Ascending aorta (tissue), 2 donors: ENCODE measurements around the gene CTSE. TPM values are rescaled to one million over a fixed set of nuclear protein-coding genes. Genes with fewer than 3 reads are reported as not detected.

ENCODE experiments used
- DNase-seq, 2 donors: peaks; one replicate each; pipeline ENCODE4 v3.0.0-alpha.2; 2019; ENCODE audit warnings: low spot score in 2 of 2
- H3K27ac ChIP-seq, 2 donors: fragments of 200-600 bp; sonication (generic); one replicate each; pipeline ENCODE4 v1.5.1; 2016 to 2017; ENCODE audit warnings: mild to moderate bottlenecking in 1 of 2
- H3K27me3 ChIP-seq: fragments of 200-600 bp; sonication (generic); one replicate; pipeline ENCODE4 v1.5.1; 2017
- H3K36me3 ChIP-seq, 2 donors: fragments of 200-600 bp; sonication (generic); one replicate each; pipeline ENCODE4 v1.5.1; 2016
- H3K4me1 ChIP-seq, 2 donors: fragments of 200-600 bp; sonication (generic); one replicate each; pipeline ENCODE4 v1.5.1; 2016 to 2017; ENCODE audit warnings: mild to moderate bottlenecking in 1 of 2
- H3K4me3 ChIP-seq, 2 donors: fragments of 200-600 bp; sonication (generic); one replicate each; pipeline ENCODE4 v1.5.1; 2016 to 2017; ENCODE audit warnings: mild to moderate bottlenecking in 1 of 2
- H3K9me3 ChIP-seq, 2 donors: fragments of 200-600 bp; sonication (generic); one replicate each; pipeline ENCODE4 v1.5.1; 2016
- CTCF ChIP-seq, 3 experiments: fragments of 200-600 bp in 2 of 3; fragments of 450-650 bp in 1 of 3; sonication (generic) in 2 of 3; IDR thresholded peaks; one replicate each; pipeline ENCODE4 v1.5.1; 2016 to 2019; ENCODE audit warnings: antibody characterized with exemption in 3 of 3, mild to moderate bottlenecking in 1 of 3, moderate library complexity in 1 of 3
- intact Hi-C: fragments of 100-400 bp; cut with DNase I; formaldehyde crosslinking; loops from one replicate; pipeline ENCODE4 v1.15.1; 2023
- total RNA-seq: library from RNA; depleted of rRNA; stranded (reverse); fragments of >200 nt; gene quantifications from one replicate; pipeline ENCODE4 v1.1.0, GENCODE V29; 2016

Gene CTSE
- total RNA-seq, 1 donor from 2014 or later = not detected

GRCh38 chr1:205965036-205965884, 58.4 kb downstream of the CTSE start:
- no peaks in the 10 kb centered on the region for H3K36me3 ChIP-seq
- H3K27me3 ChIP-seq = no peaks in the 10 kb centered on the region
- intact Hi-C loops = no loop called here
- DNase-seq = no peak
- no peak overlapping the region for H3K4me3 ChIP-seq
- TF ChIP-seq CTCF (IDR thresholded peaks at IDR 0.05) = no peak
- H3K4me1 ChIP-seq = peaks cover 2 to 17% of the 10 kb centered on the region in 2 donors
- no peaks in the 10 kb centered on the region for H3K9me3 ChIP-seq
- no peak overlapping the region for H3K27ac ChIP-seq

- Histone ChIP-seq H3K27ac (no peak overlapping the region), H3K36me3 (no peaks in the 10 kb centered on the region), H3K4me3 (no peak overlapping the region), H3K27me3 (no peaks in the 10 kb centered on the region), H3K9me3 (no peaks in the 10 kb centered on the region), H3K4me1 (peaks cover 2 to 17% of the 10 kb centered on the region in 2 donors)
- DNase-seq = no peak
- TF ChIP-seq CTCF (IDR thresholded peaks at IDR 0.05) = no peak
- intact Hi-C loops = no loop called here
Observed at GRCh38 chr1:205963352-205964155, 60.1 kb downstream of the CTSE start.

GRCh38 chr1:205962821-205963221, 60.9 kb downstream of the CTSE start:
- H3K36me3 ChIP-seq = no peaks in the 10 kb centered on the region
- DNase-seq = no peak
- no peaks in the 10 kb centered on the region for H3K9me3 ChIP-seq
- no peak overlapping the region for H3K27ac ChIP-seq
- TF ChIP-seq CTCF (IDR thresholded peaks at IDR 0.05) = no peak
- peaks cover 2 to 17% of the 10 kb centered on the region in 2 donors for H3K4me1 ChIP-seq
- no peaks in the 10 kb centered on the region for H3K27me3 ChIP-seq
- intact Hi-C loops = no loop called here
- no peak overlapping the region for H3K4me3 ChIP-seq

- intact Hi-C loops = no loop called here
Observed at GRCh38 chr1:205961991-205962820, 61.5 kb downstream of the CTSE start.

More at GRCh38 chr1:205961991-205962820, 61.5 kb downstream of the CTSE start:
- no peak for TF ChIP-seq CTCF (IDR thresholded peaks at IDR 0.05)
- Histone ChIP-seq H3K4me3 (no peak overlapping the region), H3K9me3 (no peaks in the 10 kb centered on the region), H3K4me1 (peaks cover 2 to 17% of the 10 kb centered on the region in 2 donors), H3K27ac (no peak overlapping the region), H3K27me3 (no peaks in the 10 kb centered on the region), H3K36me3 (no peaks in the 10 kb centered on the region)
- no peak for DNase-seq
